Endodermal cell (in vitro differentiated cells): ENCODE data around the gene ACVR1B. TPM values are rescaled to one million over a fixed set of nuclear protein-coding genes. Genes with fewer than 3 reads are reported as not detected.

ENCODE experiments used
- DNase-seq: peaks from one replicate; pipeline ENCODE4 v3.0.0-alpha.2; 2017
- H3K27ac ChIP-seq: 2 replicates; pipeline ENCODE4 v1.5.1; 2013; ENCODE audit warnings: mild to moderate bottlenecking, low read depth, low read length, moderate library complexity
- H3K27me3 ChIP-seq: 2 replicates; pipeline ENCODE4 v1.6.1; 2013; ENCODE audit warnings: mild to moderate bottlenecking, low read length, moderate library complexity; ENCODE audit not compliant: insufficient read depth, control insufficient read depth, poor library complexity, severe bottlenecking
- H3K36me3 ChIP-seq: 2 replicates; pipeline ENCODE4 v1.7.0; 2013; ENCODE audit warnings: mild to moderate bottlenecking, low read length, moderate library complexity; ENCODE audit not compliant: control insufficient read depth, insufficient read depth
- H3K4me1 ChIP-seq: one replicate; pipeline ENCODE4 v1.7.0; 2013; ENCODE audit warnings: low read length; ENCODE audit not compliant: control insufficient read depth, insufficient read depth
- H3K4me3 ChIP-seq: 2 replicates; pipeline ENCODE4 v1.5.1; 2013; ENCODE audit warnings: mild to moderate bottlenecking, low read length, moderate library complexity
- H3K9ac ChIP-seq: 2 replicates; pipeline ENCODE4 v1.6.1; 2013; ENCODE audit warnings: mild to moderate bottlenecking, low read length, moderate library complexity; ENCODE audit not compliant: poor library complexity, severe bottlenecking; ENCODE audit errors: extremely low read depth
- H3K9me3 ChIP-seq: 2 replicates; pipeline ENCODE4 v1.6.1; 2013; ENCODE audit warnings: mild to moderate bottlenecking, low read length, moderate library complexity; ENCODE audit not compliant: control insufficient read depth
- H3K27ac Mint-ChIP-seq: 2 replicates; pipeline ENCODE4 v1.8.0; 2020; ENCODE audit warnings: mixed read lengths
- H3K27me3 Mint-ChIP-seq: 2 replicates; pipeline ENCODE4 v1.8.0; 2021; ENCODE audit warnings: mild to moderate bottlenecking, mixed read lengths; ENCODE audit not compliant: insufficient read depth
- H3K36me3 Mint-ChIP-seq: 2 replicates; pipeline ENCODE4 v1.8.0; 2020; ENCODE audit warnings: low read depth, mixed read lengths
- H3K4me1 Mint-ChIP-seq: 2 replicates; pipeline ENCODE4 v1.8.0; 2020; ENCODE audit warnings: mixed read lengths
- H3K4me3 Mint-ChIP-seq: 2 replicates; pipeline ENCODE4 v1.8.0; 2020; ENCODE audit warnings: mild to moderate bottlenecking, moderate library complexity, mixed read lengths
- H3K9me3 Mint-ChIP-seq: 2 replicates; pipeline ENCODE4 v1.8.0; 2020; ENCODE audit warnings: mild to moderate bottlenecking, mixed read lengths
- WGBS, 2 experiments: methylation state at CpG; one replicate each; pipeline versions ENCODE4 v1.1.5 to v1.1.7; 2013; ENCODE audit warnings: missing lambda C conversion rate in 2 of 2, mixed read lengths in 1 of 2; ENCODE audit not compliant: insufficient coverage in 1 of 2, insufficient read length in 1 of 2; 5-methylcytosine and 5-hydroxymethylcytosine counted together
- total RNA-seq, 2 donors: library from RNA; stranded (reverse); fragmentation: NEBNext Ultra II Directional in 1 of 2; extraction: Animal tissue kit (Norgen Biotek cat#: 25700) in 1 of 2; gene quantifications; 2 replicates in 1 of 2; 3 replicates in 1 of 2; pipeline ENCODE4 v1.2.1, GENCODE V29; 2021
- TF ChIP-seq, protein P1 (sequence below): fragments of 200-600 bp; sonication (generic); conservative IDR thresholded peaks from 2 replicates; pipeline ENCODE4 v1.5.0; 2021; ENCODE audit warnings: antibody characterized with exemption, mild to moderate bottlenecking

Gene ACVR1B
- total RNA-seq, 2 donors from 2014 or later, result 48.6 to 59.3 TPM

DNA sequence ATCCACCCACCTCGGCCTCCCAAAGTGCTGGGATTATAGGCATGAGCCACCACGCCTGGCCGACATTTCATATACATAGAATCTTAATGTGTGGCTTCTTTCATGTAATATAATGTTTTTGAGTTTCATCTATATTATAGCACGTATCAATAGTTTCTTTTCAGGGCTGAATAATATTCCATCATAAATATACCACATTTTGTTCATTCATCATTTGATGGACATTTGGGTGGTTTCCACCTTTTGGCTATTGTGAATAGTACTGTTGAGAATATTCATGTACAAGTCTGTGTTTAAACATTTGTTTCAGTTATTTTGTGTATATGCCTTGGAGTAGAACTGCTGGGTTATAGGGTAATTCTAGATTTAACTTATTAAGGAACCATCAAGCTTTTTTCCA, 12.0 kb downstream of the ACVR1B start:
- H3K27me3 Mint-ChIP-seq, result no peaks in the 10 kb centered on the region
- Histone ChIP-seq H3K9me3 (peaks cover 32% of the 10 kb centered on the region), H3K36me3 (peaks cover 52% of the 10 kb centered on the region), H3K4me3 (no peak overlapping the region), H3K27me3 (no peaks in the 10 kb centered on the region), H3K27ac (no peak overlapping the region), H3K9ac (no peak overlapping the region), H3K4me1 (peaks cover 7% of the 10 kb centered on the region)
- peaks cover 6% of the 10 kb centered on the region for H3K9me3 Mint-ChIP-seq
- peaks cover 20% of the 10 kb centered on the region for H3K4me1 Mint-ChIP-seq
- 81 to 100% methylated on average over 1 to 3 of the region's 4 CpGs for WGBS, 2 experiments
- no peak overlapping the region for H3K4me3 Mint-ChIP-seq
- TF ChIP-seq, protein P1, sequence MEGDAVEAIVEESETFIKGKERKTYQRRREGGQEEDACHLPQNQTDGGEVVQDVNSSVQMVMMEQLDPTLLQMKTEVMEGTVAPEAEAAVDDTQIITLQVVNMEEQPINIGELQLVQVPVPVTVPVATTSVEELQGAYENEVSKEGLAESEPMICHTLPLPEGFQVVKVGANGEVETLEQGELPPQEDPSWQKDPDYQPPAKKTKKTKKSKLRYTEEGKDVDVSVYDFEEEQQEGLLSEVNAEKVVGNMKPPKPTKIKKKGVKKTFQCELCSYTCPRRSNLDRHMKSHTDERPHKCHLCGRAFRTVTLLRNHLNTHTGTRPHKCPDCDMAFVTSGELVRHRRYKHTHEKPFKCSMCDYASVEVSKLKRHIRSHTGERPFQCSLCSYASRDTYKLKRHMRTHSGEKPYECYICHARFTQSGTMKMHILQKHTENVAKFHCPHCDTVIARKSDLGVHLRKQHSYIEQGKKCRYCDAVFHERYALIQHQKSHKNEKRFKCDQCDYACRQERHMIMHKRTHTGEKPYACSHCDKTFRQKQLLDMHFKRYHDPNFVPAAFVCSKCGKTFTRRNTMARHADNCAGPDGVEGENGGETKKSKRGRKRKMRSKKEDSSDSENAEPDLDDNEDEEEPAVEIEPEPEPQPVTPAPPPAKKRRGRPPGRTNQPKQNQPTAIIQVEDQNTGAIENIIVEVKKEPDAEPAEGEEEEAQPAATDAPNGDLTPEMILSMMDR, result no peak
- DNase-seq, result no peak
- H3K27ac Mint-ChIP-seq, result no peak overlapping the region
- peaks cover 58% of the 10 kb centered on the region for H3K36me3 Mint-ChIP-seq

DNA sequence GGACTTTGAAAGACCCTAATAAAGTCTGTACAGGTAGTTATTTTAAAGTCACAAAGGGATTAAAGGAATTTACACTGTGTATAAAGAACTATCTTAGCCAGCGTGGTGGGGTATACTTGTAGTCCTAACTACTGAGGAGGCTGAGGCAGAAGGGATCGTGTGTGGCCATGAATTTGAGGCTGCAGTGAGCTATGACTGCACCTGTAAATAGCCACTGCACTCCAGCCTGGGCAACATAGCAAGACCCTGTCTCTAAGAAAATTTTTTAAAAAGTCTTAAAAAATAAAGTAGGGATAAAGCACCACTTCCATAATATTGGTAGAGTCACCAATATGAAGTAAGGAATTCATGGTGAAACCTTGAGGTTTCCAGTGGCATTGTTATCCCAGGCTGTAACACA, 18.1 kb downstream of the ACVR1B start:
- TF ChIP-seq, protein P1, result no peak
- H3K27me3 Mint-ChIP-seq, result no peaks in the 10 kb centered on the region
- no peak overlapping the region for H3K4me3 Mint-ChIP-seq
- Histone ChIP-seq H3K9ac (no peak overlapping the region), H3K27ac (no peak overlapping the region), H3K36me3 (peaks cover 29% of the 10 kb centered on the region), H3K4me3 (no peak overlapping the region), H3K4me1 (peaks cover 27% of the 10 kb centered on the region), H3K9me3 (peaks cover 18% of the 10 kb centered on the region), H3K27me3 (no peaks in the 10 kb centered on the region)
- no peak for DNase-seq
- H3K36me3 Mint-ChIP-seq, result peaks cover 15% of the 10 kb centered on the region
- peaks cover 38% of the 10 kb centered on the region for H3K4me1 Mint-ChIP-seq
- H3K27ac Mint-ChIP-seq, result no peak overlapping the region
- H3K9me3 Mint-ChIP-seq, result peaks cover 6% of the 10 kb centered on the region
- 95 to 100% methylated on average over 2 of the region's 2 CpGs for WGBS, 2 experiments

DNA sequence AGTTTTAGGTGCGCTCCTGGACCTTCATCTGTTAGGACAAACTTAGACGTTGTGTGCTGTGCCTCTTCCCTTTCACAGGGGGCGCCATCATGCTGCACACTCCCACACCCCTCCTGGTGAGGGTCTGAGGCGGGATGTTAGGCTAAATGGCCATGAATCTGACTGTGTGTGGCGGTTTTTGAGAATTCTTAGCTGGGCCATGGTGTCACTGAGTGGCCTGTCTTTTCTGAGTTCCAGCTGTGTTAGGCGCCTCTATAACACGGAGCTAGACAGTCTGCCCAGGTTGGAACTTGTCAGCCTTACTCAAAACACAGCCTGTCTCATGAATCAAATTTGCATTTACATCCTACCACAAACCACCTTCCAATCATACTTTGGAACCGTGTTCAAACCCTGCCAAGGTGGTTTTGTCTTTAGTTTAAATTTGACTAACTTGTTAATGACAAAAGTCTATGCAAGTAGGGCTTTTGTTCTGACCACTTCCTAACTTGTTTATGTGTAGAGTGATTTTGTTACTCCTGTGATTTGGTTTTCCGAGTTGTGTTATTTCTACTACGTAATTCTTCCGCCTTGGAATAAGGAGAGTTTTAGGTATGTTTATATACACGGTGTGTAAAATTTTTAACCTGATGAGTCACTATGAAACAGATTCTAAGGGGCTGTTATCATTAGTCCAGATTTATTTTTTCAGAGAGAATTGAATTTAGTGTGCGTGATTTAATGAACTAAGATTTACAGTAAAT, 19.6 kb downstream of the ACVR1B start:
- peaks cover 53% of the 10 kb centered on the region for H3K4me1 Mint-ChIP-seq

More for the DNA sequence above, 19.6 kb downstream of the ACVR1B start:
- 69 to 84% methylated on average over 9 to 13 of the region's 13 CpGs for WGBS, 2 experiments
- peaks cover 31% of the 10 kb centered on the region for H3K36me3 ChIP-seq
- Mint-ChIP-seq H3K9me3 (no peaks in the 10 kb centered on the region), H3K27ac (no peak overlapping the region), H3K36me3 (peaks cover 18% of the 10 kb centered on the region), H3K4me3 (no peak overlapping the region), H3K27me3 (no peaks in the 10 kb centered on the region)
- H3K4me3 ChIP-seq, result no peak overlapping the region
- H3K9ac ChIP-seq, result no peak overlapping the region
- H3K4me1 ChIP-seq, result peaks cover 30% of the 10 kb centered on the region
- TF ChIP-seq, protein P1, result peak; percentile 91
- no peak overlapping the region for H3K27ac ChIP-seq
- peaks cover 5% of the 10 kb centered on the region for H3K9me3 ChIP-seq
- no peaks in the 10 kb centered on the region for H3K27me3 ChIP-seq
- peak; percentile 87 for DNase-seq
